CD4-positive, alpha-beta memory T cell (primary cell): ENCODE measurements around the gene FAAP100. TPM values are rescaled to one million over a fixed set of nuclear protein-coding genes. Genes with fewer than 3 reads are reported as not detected.

ENCODE experiments used
- CTCF ChIA-PET: fragments of 350-600 bp; sonication (Branson Sonifier 250); formaldehyde crosslinking; loops from one replicate; lab custom pipeline; 2021; ENCODE audit warnings: inconsistent platforms; ENCODE audit not compliant: partially characterized antibody; lab: Charles Lee
- POLR2A ChIA-PET: fragments of 350-600 bp; sonication (Branson Sonifier 250); formaldehyde crosslinking; loops from one replicate; lab custom pipeline; 2021; ENCODE audit not compliant: partially characterized antibody; lab: Charles Lee
- DNase-seq, 5 donors: peaks; one replicate each; pipeline versions ENCODE4 v3.0.0 to v3.0.0-alpha.2; 2020 to 2022; ENCODE audit warnings: mixed read lengths in 1 of 5
- H3K27ac ChIP-seq: one replicate; pipeline ENCODE4 v1.7.0; 2013; ENCODE audit warnings: low read depth, low read length
- H3K27me3 ChIP-seq: 2 replicates; pipeline ENCODE4 v1.7.0; 2013; ENCODE audit warnings: mild to moderate bottlenecking, low read length, moderate library complexity; ENCODE audit not compliant: insufficient read depth
- H3K36me3 ChIP-seq: 2 replicates; pipeline ENCODE4 v1.7.0; 2013; ENCODE audit warnings: mild to moderate bottlenecking, low read length, moderate library complexity; ENCODE audit not compliant: insufficient read depth
- H3K4me1 ChIP-seq: 2 replicates; pipeline ENCODE4 v1.7.0; 2013; ENCODE audit warnings: mild to moderate bottlenecking, low read length, moderate library complexity; ENCODE audit not compliant: insufficient read depth
- H3K4me3 ChIP-seq, 2 donors: one replicate each; pipeline ENCODE4 v1.7.0; 2013; ENCODE audit warnings: low read length in 2 of 2, mild to moderate bottlenecking in 1 of 2
- H3K9me3 ChIP-seq, 2 donors: one replicate each; pipeline ENCODE4 v1.7.0; 2013; ENCODE audit warnings: low read length in 2 of 2, control low read depth in 1 of 2; ENCODE audit not compliant: control insufficient read depth in 1 of 2
- H3K27ac Mint-ChIP-seq, 7 donors: one replicate each; pipeline ENCODE4 v1.8.0; 2020 to 2021; ENCODE audit warnings: mixed read lengths in 7 of 7, mild to moderate bottlenecking in 6 of 7, inconsistent platforms in 3 of 7, moderate library complexity in 3 of 7
- H3K27me3 Mint-ChIP-seq, 2 donors: one replicate each; pipeline ENCODE4 v1.8.0; 2020 to 2021; ENCODE audit warnings: mixed read lengths in 2 of 2
- H3K36me3 Mint-ChIP-seq, 2 donors: one replicate each; pipeline ENCODE4 v1.8.0; 2020 to 2021; ENCODE audit warnings: mixed read lengths in 2 of 2, inconsistent platforms in 1 of 2, mild to moderate bottlenecking in 1 of 2
- H3K4me1 Mint-ChIP-seq, 4 donors: one replicate each; pipeline ENCODE4 v1.8.0; 2020 to 2021; ENCODE audit warnings: mixed read lengths in 4 of 4, mild to moderate bottlenecking in 1 of 4
- H3K4me3 Mint-ChIP-seq, 8 donors: one replicate each; pipeline ENCODE4 v1.8.0; 2020 to 2021; ENCODE audit warnings: mixed read lengths in 8 of 8, mild to moderate bottlenecking in 7 of 8, moderate library complexity in 6 of 8, inconsistent platforms in 3 of 8
- H3K9me3 Mint-ChIP-seq, 8 donors: one replicate each; pipeline ENCODE4 v1.8.0; 2020 to 2021; ENCODE audit warnings: mixed read lengths in 8 of 8, mild to moderate bottlenecking in 5 of 8, inconsistent platforms in 3 of 8, moderate library complexity in 1 of 8
- intact Hi-C: fragments of 100-400 bp; cut with micrococcal nuclease; formaldehyde crosslinking; loops from one replicate; pipeline ENCODE4 v1.15.1; 2023
- polyA plus RNA-seq, 2 donors: library from polyadenylated mRNA; unstranded; fragments of 300-500 nt; fragmentation: Illumina TruSeq; gene quantifications; one replicate each; pipeline ENCODE4 v1.2.3, GENCODE V29; 2021
- total RNA-seq, 2 experiments: library from RNA; stranded (reverse); gene quantifications; one replicate each; pipeline ENCODE4 v1.2.3, GENCODE V29; 2021

FAAP100 gene
- total and polyA plus RNA-seq, 4 experiments from 2014 or later = 8.5 to 56.0 (median 33.9) TPM

DNA sequence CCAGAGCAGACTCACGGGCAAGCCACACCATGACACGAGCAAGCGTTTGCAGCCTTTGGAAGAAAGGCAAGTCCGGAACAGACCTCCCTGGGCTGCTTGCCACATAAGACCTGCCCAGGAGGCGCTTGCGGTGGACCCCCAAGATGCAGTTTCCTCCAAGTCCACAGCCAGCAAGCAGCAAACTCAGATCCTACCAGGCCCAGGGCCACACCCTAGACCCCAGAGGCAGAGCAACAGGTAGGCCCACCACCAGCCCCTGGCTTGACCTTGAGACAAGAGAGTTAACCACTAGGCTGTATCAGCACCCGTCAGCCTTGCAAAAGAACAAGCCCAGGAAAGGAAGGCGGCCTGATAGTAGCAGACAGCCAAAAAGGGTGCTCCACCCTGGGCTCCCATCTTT is 2.3 kb downstream of the FAAP100 start:
- no peaks in the 10 kb centered on the region for H3K9me3 Mint-ChIP-seq
- ChIA-PET CTCF (no interaction called here), POLR2A (interaction anchor here (9.1 kb wide), 1 partner anchor 38 kb away, joined by 138 read pairs; the partner anchor contains the start of gene ACTG1)
- H3K27ac ChIP-seq = no peak overlapping the region
- no peaks in the 10 kb centered on the region for H3K27me3 ChIP-seq
- peak overlapping the region in 5 of 8 donors; percentile 57 to 89 (median 65) for H3K4me3 Mint-ChIP-seq
- peak overlapping the region in 3 of 7 donors; percentile 57 to 78 (median 66) for H3K27ac Mint-ChIP-seq
- H3K9me3 ChIP-seq = no peaks in the 10 kb centered on the region
- peaks cover 17 to 43% (median 28%) of the 10 kb centered on the region in 4 donors for H3K4me1 Mint-ChIP-seq
- no peaks in the 10 kb centered on the region for H3K27me3 Mint-ChIP-seq
- peaks cover 10 to 35% of the 10 kb centered on the region in 2 donors for H3K36me3 Mint-ChIP-seq
- DNase-seq = no peak
- H3K36me3 ChIP-seq = peaks cover 30% of the 10 kb centered on the region
- no peak overlapping the region for H3K4me3 ChIP-seq
- peaks cover 24% of the 10 kb centered on the region for H3K4me1 ChIP-seq
- intact Hi-C loops = loop anchor here (5.0 kb wide), 1 partner anchor 253 kb away; the partner anchor contains the start of gene SLC38A10

DNA sequence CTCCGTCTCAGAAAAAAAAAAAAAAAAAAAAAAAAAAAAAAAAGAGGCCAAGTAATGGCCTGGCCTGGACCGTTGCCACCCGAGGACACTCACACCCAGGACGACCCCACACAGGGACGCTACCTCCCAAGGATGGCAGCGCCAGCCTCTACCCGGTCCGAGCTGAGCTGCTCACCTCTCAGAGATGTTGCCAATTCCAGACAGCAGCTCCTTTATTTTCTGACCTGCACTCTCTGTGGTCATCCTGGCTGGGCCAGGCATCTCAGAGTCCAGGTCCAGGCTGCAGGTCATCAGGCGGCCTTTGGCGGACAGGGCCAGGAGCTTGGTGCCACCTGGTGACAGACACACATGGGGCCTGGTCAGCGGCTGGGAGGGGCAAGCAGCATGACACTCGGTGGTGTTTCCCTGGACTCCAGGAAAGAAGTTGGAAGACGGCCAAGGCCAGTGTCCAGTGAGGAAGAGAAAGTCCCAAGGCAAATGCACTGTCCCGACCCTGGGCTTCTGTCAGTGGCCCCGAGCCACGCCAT is 3.1 kb downstream of the FAAP100 start:
- POLR2A ChIA-PET = no interaction called here
- Histone ChIP-seq H3K27me3 (no peaks in the 10 kb centered on the region), H3K9me3 (no peaks in the 10 kb centered on the region), H3K4me3 (no peak overlapping the region), H3K4me1 (peaks cover 20% of the 10 kb centered on the region), H3K36me3 (peaks cover 30% of the 10 kb centered on the region), H3K27ac (no peak overlapping the region)
- no peaks in the 10 kb centered on the region for H3K9me3 Mint-ChIP-seq
- H3K36me3 Mint-ChIP-seq = peaks cover 10 to 40% of the 10 kb centered on the region in 2 donors
- no peaks in the 10 kb centered on the region for H3K27me3 Mint-ChIP-seq
- peak overlapping the region in 4 of 8 donors; percentile 3 to 20 (median 14) for H3K4me3 Mint-ChIP-seq
- intact Hi-C loops = no loop called here
- CTCF ChIA-PET = no interaction called here
- H3K27ac Mint-ChIP-seq = peak overlapping the region in 2 of 7 donors; percentile 29 to 78
- H3K4me1 Mint-ChIP-seq = peaks cover 14 to 38% (median 25%) of the 10 kb centered on the region in 4 donors
- DNase-seq = peak in 1 of 5 donors; percentile 30

GRCh38 chr17:81547614-81547982 is 4.6 kb downstream of the FAAP100 start:
- Histone ChIP-seq H3K27ac (no peak overlapping the region), H3K9me3 (no peaks in the 10 kb centered on the region), H3K4me3 (no peak overlapping the region), H3K27me3 (no peaks in the 10 kb centered on the region), H3K36me3 (peaks cover 36% of the 10 kb centered on the region), H3K4me1 (peaks cover 9% of the 10 kb centered on the region)
- Mint-ChIP-seq H3K36me3 (peaks cover 13 to 31% of the 10 kb centered on the region in 2 donors), H3K4me3 (no peak overlapping the region), H3K4me1 (peaks cover 6 to 27% (median 13%) of the 10 kb centered on the region in 4 donors), H3K27me3 (no peaks in the 10 kb centered on the region), H3K27ac (no peak overlapping the region), H3K9me3 (no peaks in the 10 kb centered on the region)
- intact Hi-C loops = no loop called here
- DNase-seq = no peak
- ChIA-PET POLR2A (interaction anchor here (1.0 kb wide), 1 partner anchor 37 kb away, joined by 4 read pairs; no protein-coding TSS in a partner anchor), CTCF (no interaction called here)

- POLR2A ChIA-PET = interaction anchor here (1.0 to 1.4 kb wide), 2 partner anchors 35 to 36 kb away, joined by 4 read pairs; partner anchors contain the start of gene ACTG1
- Mint-ChIP-seq H3K4me1 (peaks cover 6 to 27% (median 13%) of the 10 kb centered on the region in 4 donors), H3K9me3 (no peaks in the 10 kb centered on the region), H3K27me3 (no peaks in the 10 kb centered on the region), H3K27ac (no peak overlapping the region), H3K4me3 (no peak overlapping the region), H3K36me3 (peaks cover 13 to 33% of the 10 kb centered on the region in 2 donors)
- DNase-seq = no peak
- H3K36me3 ChIP-seq = peaks cover 38% of the 10 kb centered on the region
- H3K4me3 ChIP-seq = no peak overlapping the region
- H3K27me3 ChIP-seq = no peaks in the 10 kb centered on the region
- peaks cover 9% of the 10 kb centered on the region for H3K4me1 ChIP-seq
- CTCF ChIA-PET = no interaction called here
- no peak overlapping the region for H3K27ac ChIP-seq
- intact Hi-C loops = no loop called here
- no peaks in the 10 kb centered on the region for H3K9me3 ChIP-seq
Observed at GRCh38 chr17:81546906-81547613, 5.1 kb downstream of the FAAP100 start.

- no peaks in the 10 kb centered on the region for H3K27me3 Mint-ChIP-seq
- Histone ChIP-seq H3K36me3 (peaks cover 38% of the 10 kb centered on the region), H3K27me3 (no peaks in the 10 kb centered on the region), H3K4me1 (no peaks in the 10 kb centered on the region), H3K27ac (no peak overlapping the region), H3K9me3 (no peaks in the 10 kb centered on the region), H3K4me3 (no peak overlapping the region)
- no peak overlapping the region for H3K4me3 Mint-ChIP-seq
- no peak overlapping the region for H3K27ac Mint-ChIP-seq
- POLR2A ChIA-PET = interaction anchor here (1.4 kb wide), 1 partner anchor 33 kb away, joined by 4 read pairs; the partner anchor contains the start of gene ACTG1
- peaks cover 2 to 14% (median 8%) of the 10 kb centered on the region in 4 donors for H3K4me1 Mint-ChIP-seq
- no peak for DNase-seq
- H3K9me3 Mint-ChIP-seq = no peaks in the 10 kb centered on the region
- CTCF ChIA-PET = no interaction called here
- intact Hi-C loops = no loop called here
- H3K36me3 Mint-ChIP-seq = peaks cover 13 to 32% of the 10 kb centered on the region in 2 donors
Observed at GRCh38 chr17:81545160-81545949, 6.8 kb downstream of the FAAP100 start.

- Histone ChIP-seq H3K4me1 (no peaks in the 10 kb centered on the region), H3K27me3 (no peaks in the 10 kb centered on the region), H3K27ac (no peak overlapping the region), H3K36me3 (peaks cover 30% of the 10 kb centered on the region), H3K9me3 (no peaks in the 10 kb centered on the region), H3K4me3 (no peak overlapping the region)
- CTCF ChIA-PET = no interaction called here
- no peak overlapping the region for H3K4me3 Mint-ChIP-seq
- peaks cover 14 to 26% of the 10 kb centered on the region in 2 donors for H3K36me3 Mint-ChIP-seq
- no peak for DNase-seq
- POLR2A ChIA-PET = interaction anchor here (1.5 kb wide), 3 partner anchors 8 to 26 kb away, joined by 3 to 8 read pairs (median 4); partner anchors contain the start of gene FAAP100
- H3K27ac Mint-ChIP-seq = no peak overlapping the region
- no peaks in the 10 kb centered on the region for H3K27me3 Mint-ChIP-seq
- H3K4me1 Mint-ChIP-seq = peaks cover 0 to 4% (median 2%) of the 10 kb centered on the region in 4 donors
- intact Hi-C loops = no loop called here
- H3K9me3 Mint-ChIP-seq = no peaks in the 10 kb centered on the region
Observed at GRCh38 chr17:81544281-81544974, 7.7 kb downstream of the FAAP100 start.
